SH-SY5Y (cell line): Measurements from ENCODE around the gene SLC30A3.

Experiments used
- GATA2 ChIP-seq: IDR thresholded peaks from 2 replicates; pipeline ENCODE4 v1.6.1; 2011; ENCODE audit warnings: mild to moderate bottlenecking, low read depth, low read length
- GATA3 ChIP-seq: IDR thresholded peaks from 2 replicates; pipeline ENCODE4 v1.6.1; 2011; ENCODE audit warnings: low read depth, mild to moderate bottlenecking, low read length, moderate library complexity

GRCh38 chr2:27214941-27215340, 47.9 kb downstream of the SLC30A3 start:
- TF ChIP-seq GATA2, result no peak
- no peak for TF ChIP-seq GATA3
